NCI-H1694 treated with DMSO at 0.1 percent for 48 hours (cell line): ENCODE measurements around the gene HELB.
"Not testable (repeated sequence)": the region's sequence is repeated elsewhere in the genome, so short reads cannot be mapped to it uniquely, and the experiment has no call there.

Source experiments
- DNase-seq: peaks from one replicate; lab custom pipeline; 2025; lab: John Stamatoyannopoulos, UW

Gene HELB

DNA sequence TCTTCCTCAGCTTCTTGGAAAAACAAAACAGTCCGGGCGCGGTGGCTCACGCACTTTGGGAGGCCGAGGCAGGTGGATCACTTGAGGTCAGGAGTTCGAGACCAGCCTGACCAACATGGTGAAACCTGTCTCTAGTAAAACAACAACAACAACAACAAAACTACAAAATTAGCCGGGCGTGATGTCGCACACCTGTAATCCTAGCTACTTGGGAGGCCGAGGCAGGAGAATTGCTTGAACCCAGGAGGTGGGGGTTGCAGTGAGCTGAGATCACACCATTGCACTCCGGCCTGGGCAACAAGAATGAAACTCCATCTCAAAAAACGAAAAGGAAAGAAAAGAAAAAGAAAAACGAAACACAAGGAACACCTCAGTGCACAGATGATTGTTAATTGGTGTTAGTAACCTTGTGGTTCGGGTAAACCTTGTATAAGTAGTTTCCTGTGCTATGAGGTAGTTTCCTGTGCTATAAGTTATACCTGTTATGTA lies 1.1 kb downstream of the HELB start:
- not testable (repeated sequence) for DNase-seq

DNA sequence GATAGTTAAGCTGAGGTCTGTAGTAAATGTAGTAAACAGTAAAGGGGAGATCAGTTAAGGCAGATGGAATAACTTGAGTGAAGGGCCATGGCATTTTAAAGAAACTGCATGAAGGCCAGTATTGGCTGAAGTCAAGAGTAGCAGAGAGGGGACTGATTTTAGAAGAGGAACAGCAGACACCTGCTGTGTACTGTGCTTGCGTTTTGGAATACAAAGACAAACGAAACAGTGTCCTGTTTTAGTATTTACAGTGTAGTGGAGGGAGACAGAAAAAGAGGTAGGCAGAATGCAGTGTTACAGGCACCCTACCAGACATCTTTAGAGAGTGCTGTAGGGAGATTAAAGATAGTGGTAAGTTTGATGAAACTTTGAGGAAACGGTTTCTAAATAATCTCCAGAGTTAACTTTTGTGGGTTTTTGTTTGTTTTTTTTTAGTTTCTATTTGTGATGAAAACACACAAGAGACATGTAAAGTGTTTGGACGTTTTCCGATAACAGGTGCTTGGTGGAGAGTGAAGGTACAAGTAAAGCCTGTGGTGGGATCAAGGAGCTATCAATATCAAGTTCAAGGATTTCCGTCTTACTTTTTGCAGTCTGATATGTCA lies 2.1 kb downstream of the HELB start:
- DNase-seq = no peak

DNA sequence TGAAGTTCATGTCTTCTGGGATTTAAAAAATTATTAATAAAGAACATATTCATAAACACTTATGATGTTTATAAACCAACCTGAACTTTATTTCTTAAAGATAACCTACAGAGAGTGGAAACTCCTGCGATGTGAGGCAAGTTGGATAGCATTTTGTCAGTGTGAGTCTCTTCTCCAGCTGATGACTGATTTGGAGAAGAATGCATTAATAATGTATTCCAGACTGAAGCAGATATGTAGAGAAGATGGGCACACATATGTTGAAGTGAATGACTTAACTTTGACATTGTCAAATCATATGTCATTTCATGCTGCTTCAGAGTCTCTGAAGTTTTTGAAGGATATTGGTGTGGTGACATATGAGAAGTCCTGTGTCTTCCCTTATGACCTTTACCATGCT lies 7.3 kb downstream of the HELB start:
- no peak for DNase-seq

DNA sequence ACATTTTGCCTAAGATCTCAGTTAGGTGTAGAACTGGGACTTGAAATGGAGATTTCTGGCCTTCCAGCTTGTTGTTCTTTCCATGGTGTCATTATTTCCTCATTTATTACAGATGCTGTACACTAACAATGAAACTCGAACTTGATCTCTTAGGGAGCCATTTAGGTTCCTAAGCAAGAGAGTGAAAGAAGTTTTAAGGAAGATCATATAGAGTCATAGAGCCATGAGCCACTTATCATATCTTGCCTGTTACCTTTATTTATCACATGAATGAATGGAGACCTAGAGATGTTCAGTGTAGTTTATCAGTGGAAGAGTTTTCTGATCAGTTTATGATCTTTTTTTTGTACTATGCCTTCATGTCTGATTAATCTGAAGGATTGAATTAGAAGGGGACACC lies 9.9 kb downstream of the HELB start:
- no peak for DNase-seq

DNA sequence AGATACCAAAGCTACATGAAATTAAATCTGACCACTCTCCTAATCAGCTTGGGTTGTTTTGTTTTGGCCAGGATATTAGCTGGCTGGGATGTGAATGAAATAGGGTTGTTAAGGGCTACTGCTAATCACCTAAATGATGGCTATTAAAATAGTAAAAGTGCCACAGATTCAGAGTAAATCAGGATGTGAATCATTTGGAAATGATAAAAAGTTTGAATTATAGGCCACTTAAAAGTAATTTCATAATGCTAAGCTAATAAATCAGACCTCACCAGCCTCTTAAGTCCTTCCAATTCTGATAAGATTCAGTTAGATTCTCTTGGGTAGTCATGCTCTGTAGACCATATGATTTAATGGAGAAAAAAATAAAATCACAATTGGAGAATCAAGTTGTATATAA lies 12.0 kb downstream of the HELB start:
- no peak for DNase-seq

DNA sequence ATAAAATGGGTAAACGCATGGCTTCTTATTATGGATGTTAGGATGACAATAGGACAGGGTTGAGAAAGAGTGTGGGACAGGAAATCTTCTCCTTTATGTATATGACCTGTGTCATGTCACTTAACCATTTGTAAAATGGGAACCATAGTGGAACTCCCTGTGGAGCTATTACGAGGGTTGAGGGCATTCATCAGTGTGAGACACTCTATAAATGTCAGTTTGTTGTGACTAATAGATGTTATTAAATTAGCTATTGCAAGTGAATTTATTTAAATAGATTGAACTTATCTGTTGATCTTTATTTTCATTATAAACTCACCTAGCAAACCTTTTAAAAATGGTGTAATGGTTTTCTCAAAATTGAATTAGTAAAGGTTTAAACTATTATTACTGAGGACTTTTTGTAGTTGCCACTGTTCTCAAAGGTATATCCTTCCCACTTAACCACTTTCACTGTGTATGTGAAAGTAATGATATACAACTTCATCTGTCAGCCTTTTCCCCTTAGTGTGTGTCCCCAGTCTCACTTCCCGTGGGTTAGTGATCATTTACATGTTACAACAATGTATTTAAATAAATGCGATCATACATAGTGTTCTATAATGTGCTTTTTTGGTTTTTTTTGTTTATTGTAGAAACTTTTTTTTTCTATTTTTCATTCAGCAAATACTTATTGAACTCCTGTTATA lies 17.1 kb downstream of the HELB start:
- no peak for DNase-seq

DNA sequence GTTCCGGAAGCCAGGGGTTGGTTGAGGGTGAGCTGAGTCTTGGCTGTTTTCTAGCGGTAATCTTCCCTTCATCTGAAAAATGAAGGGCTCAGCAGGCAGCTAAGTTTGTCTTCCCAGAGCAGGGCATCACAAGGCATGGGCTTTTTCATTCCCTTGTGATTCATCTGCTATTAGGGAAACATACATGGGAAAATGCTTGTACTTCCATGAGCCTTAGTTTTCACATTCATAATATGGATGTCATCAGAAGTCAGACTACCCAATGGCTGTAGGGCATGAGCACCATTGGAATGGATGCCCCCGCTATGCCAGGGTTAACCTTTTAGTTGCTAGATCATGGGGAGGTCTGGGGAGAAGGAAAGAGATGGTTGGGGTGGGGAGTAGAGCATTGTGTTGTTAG lies 18.7 kb downstream of the HELB start:
- DNase-seq = no peak

DNA sequence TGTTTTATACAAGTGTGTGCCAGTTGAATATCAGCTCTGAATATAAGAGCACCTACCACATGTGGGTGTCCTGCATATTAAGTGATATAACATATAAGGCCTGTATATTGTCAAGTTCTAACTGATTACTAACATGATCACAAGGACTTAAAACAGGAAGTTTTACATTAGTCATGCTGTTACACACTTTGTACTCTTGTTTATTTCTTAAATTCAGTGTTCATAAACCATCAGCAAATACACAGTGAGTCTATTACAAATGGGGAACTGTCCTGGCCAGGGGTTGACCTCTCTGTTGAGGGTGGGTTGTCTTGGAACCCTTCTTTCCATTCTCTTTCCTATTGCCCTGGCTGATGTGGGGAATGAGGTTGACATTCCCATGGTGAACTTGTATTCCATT lies 19.1 kb downstream of the HELB start:
- no peak for DNase-seq

DNA sequence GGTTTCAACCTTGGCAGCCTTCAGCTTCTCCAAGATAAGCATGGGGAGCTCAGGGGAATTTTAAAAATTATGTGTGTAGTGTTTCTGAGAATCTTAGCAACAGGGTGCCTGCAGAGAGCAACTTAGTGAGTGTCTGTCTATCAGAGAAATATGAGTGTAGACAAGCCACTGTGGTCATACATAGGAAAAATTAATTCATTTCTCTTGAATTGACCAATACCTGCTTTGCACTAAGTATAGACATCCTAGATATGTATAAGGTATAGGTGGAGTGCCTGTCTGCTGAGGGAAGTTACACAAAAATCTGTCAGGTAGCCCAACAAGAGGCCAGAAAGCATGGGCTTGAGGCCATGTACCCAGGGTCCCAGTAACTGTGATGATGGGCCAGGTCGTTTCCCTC lies 20.7 kb downstream of the HELB start:
- DNase-seq = no peak

DNA sequence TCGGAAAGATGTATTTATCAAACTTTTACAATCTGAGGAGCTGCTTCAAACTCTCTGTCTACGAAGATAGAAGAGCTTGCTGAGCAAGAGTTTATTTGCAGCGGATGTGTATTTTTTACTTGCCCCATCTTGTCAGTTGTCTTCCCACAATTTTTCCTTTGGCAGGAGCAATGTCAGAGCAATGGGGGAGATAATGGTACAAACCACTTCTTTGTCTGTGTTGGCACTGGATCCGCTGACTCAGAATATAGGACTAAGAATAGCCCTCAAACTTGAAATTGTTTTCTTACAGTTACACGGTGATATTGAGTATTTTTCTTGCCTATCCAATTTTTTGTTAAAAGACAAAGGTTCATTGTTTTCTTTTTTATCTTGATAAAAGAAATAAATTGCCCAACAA lies 27.6 kb downstream of the HELB start:
- no peak for DNase-seq

DNA sequence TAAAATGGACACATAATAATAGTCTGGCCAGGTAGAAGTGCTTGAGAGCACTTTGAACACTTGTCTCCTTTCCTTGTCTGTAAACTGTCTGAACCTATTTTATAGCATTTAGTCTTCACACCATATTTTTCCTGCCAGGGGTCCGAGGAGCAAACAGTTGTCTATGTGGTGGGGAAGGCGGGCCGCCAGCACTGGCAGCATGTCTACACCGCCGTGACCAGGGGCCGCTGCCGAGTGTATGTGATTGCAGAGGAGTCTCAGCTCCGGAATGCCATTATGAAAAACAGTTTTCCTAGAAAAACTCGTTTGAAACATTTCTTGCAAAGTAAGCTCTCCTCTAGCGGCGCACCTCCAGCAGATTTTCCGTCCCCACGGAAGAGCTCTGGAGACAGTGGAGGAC lies 28.7 kb downstream of the HELB start:
- no peak for DNase-seq

DNA sequence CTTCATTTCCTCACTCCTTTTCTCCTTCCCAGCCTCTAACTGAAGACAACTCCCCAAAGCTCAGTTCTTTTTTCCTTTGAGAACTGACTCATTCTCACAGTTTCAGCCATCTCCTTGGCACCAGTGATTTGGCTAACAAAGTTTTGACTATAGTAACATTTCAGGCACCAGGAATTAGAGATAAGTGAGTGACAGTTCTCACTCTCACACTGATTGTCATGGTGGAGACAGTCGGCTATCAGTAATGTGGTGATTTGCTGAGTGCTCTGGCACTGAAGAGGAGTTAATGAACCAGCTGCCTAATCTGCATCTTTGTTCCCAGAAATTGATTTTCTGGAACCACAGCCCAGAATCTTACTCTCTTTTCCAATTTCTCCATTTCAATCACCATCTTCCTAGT lies 29.5 kb downstream of the HELB start:
- no peak for DNase-seq

DNA sequence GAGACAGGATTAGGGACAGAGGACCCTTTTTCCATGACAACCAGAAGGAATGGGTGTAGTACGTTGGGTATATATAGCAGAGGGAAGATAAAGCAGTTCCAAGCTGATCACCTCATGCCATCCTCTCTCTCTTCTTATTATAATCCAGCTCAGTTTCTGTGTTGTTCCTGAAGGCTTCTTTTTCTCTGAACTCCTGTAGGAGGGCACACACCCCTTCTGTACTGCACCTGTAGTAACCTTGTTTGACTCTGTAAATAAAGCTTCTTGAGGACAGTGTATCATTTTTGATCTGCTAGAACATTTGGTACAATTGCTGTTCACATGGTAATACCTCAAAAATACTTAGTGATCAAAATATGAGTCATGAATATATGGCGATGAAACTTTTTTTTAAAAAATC lies 33.5 kb downstream of the HELB start:
- DNase-seq = no peak

DNA sequence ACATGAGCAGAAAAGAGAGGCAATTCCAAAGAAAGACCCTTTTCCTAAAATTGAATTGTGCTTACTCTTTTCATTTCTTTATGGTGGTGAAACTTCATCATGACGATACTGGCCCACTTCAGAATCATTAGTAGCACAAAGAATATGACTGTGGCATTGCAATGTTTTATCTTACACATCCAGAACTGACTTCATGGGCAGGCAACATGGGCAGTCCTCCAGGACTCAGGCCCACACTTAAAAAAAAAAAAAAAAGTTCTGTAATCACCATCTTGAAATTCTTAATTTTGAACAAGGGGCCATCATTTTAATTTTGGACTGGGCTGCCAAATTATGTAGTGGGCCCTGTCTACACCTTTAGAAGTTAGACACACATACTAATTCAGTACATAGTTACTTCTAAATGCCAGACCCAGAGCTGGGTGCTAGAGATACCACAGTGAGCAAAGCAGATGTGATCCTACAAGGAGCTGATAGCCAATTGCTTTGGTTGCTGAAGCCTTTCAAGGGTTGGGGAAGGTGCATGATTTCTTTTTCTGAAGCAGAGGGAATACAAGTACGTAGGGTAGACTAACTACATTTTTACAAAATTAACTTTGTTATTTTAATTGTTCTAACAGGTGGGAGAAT lies 35.2 kb downstream of the HELB start:
- no peak for DNase-seq

DNA sequence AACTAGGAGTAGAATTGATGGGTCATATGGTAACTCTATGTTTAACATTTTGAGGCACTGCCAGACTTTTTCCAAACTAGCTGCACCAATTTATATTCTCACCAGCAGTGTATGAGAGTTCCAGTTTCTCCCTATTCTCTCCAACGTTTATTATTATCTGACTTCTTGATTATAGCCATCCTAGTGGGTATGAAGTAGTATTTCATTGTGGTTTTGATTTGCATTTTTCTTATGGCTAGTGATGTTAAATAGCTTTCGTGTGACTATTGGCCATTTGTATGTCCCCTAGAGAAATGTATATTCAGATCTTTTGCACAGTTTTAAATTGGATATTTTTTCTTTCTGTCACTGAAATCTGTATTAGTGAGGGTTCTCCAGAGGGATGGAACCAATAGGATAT lies 37.8 kb downstream of the HELB start:
- no peak for DNase-seq

DNA sequence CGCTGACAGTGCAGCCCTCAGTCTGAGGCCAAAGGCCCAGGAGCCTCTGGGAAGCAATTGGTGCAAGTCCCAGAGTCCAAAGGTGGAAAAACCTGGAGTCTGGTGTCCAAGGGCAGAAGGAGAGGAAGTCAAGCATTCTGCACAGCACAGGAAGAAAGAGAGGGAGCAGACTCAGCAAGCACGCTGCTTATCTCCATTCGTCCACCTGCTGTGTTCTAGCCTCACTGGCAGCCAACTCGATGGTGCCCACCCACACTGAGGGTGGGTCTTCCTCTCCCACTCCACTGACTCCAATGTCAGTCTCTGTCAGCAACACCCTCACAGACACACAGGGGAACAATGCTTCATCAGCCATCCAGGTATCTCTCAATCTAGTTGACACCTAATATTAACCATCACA lies 38.8 kb downstream of the HELB start:
- DNase-seq = no peak

DNA sequence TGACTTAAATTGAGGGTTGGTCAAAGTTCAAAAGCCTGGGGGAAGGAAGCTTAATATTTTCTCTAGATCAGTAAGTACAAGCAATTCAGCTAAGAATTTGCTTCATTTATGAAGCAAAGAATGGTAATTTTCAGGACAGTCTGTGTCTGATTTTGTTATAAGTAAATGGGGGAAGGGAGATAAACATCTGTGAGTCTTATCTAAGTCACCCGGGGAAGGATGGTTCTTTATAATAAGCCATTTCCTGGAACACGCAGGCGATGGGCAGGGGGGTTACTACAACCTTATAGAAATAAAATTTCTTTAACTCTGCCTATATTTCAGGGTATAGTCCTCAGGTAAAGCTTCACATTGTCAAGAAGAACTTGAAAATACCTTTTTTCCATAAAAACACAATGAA lies 42.9 kb downstream of the HELB start:
- no peak for DNase-seq

DNA sequence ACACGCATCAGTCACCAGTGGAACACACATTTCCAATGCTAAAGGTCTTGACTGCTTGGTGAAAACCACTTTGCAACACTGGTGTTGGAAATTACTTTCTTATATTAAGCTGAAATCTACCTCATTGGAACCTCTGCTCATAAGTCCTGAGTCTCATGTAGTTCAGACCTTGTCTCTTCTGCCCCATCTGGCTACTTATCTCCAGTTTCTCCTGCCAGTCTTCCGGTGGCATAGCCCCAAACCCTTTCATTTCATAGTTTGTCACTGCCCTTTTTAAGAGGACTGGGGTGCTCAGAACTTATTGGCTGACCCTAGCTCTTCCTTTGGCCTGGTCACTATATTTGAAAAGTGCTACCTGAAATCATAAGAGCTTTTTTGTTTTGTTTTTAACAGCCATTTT lies 43.7 kb downstream of the HELB start:
- DNase-seq = no peak

DNA sequence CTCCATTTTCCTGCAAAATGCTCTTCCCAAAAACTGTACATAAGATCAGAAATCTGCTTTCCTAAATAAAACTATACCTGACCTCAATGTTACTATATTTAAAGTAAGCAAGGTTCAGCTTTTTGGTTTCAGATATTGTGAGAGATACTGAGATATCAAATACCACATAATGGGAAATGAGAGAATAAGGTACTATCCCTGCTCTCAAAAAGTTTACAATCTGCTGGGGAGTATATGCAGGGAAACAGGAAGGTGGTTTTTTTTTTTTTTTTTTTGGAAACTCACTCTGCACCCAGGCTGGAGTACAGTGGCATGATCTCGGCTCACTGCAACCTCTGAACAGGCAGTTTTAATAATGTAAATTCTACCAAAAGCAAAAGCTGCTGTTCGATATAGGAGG lies 49.0 kb downstream of the HELB start:
- no peak for DNase-seq

DNA sequence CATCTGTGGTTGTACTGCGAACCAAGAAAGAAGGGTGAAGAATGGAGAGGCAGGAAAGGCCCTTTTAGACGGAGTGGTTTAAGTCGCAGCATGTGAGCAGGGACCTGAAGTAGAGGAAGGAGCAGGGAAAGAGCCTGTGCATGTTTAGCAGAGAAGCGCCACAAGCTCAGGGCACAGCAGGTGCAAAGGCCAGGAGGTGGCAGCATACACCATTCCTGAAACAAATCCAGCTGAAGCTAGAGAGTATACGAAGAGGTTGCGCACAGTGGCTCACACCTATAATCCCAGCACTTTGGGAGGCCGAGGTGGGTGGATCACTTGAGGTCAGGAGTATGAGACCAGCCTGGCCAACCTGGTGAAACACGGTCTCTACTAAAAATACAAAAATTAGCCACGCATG lies 49.9 kb downstream of the HELB start:
- peak; percentile 27 for DNase-seq

DNA sequence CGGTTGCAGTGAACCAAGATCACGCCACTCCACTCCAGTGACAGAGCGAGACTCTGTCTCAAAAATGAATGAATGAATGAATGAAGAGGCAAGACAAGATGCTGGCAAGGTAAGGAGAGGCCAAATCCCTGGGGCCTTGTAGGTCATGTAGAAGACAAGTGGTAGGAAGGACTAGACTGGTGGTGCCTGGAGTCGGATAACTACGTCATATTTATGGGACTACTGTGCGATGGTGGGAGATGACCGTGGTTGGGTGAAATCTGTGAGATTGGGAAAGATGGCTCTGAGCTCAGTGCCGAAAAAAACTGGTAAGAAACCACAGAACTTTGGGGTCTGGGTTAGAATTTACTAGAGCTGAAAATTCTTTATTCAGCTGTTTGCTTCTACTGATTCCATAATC lies 50.6 kb downstream of the HELB start:
- no peak for DNase-seq

DNA sequence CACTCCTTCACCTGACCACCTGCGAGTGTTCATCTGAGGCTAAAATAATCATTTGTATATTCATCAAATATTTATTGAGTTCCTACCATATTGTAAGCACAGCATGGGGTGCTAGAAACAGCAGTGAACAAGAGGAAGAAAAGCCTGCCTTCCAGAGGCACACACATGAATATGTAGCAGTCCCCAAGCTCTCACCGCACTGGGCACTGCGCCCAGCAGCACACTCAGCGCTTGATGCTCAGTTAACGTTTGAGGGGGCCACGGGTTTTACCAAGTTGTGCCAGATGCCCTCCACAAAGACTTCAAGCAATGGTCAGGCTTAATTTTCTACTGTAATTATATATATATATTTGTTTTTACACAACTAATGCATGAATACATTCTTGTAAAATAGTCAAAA lies 52.0 kb downstream of the HELB start:
- DNase-seq = peak; percentile 18

DNA sequence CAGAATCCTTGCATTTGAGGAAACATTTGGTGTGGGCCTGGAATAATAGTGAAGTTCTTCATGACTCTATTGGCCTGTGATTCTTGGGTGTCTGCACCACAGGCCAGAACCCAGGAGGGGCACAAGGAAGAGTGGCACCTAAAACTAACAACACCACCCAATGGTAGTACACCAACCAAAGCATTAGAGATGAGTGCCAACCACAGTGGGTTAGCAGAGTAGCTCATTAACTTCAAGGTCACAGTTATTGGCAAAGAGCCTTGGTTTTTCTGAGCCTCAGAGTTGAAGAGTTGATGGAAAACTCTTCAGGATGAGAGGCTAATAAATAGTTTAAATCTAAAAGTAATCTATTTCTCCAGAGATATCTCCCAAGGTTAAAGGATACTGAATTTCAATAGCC lies 57.0 kb downstream of the HELB start:
- no peak for DNase-seq

DNA sequence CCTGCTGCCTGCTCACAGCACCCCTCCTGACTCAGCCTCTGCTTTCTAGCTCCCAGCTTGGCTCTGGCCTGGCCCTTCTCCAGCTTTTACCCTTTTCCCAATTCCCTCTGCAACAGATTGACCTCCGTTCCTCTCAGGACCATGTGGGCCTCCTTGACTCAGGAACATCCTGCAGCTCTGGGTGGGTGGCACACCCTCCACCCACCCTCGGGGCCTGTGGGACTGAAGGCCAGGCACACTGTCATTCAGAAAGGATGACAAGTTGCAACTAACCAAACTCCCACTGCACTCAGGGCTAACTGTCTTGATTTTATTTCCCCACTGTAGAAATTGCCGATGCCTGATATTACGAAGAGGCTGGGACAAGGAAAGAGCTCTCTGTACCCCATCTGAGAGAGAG lies 59.4 kb downstream of the HELB start:
- peak; percentile 40 for DNase-seq
